GM12878 (cell line): ENCODE results near the gene DOHH. TPM values are rescaled to one million over a fixed set of nuclear protein-coding genes. Genes with fewer than 3 reads are reported as not detected.

Experiments
- ATAC-seq: fragments of 200-7000 bp; cut with Tn5 transposase; 3 replicates; pipeline ENCODE4 v1.9.1; 2020; ENCODE audit warnings: mild to moderate bottlenecking, moderate library complexity
- BruUV-seq: library from RNA; stranded (reverse); fragments of 400-500 nt; replicated peaks from 2 replicates; lab custom pipeline; 2021; lab: Mats Ljungman, UMichigan
- CTCF ChIA-PET: fragments of 300-600 bp; sonication (Branson Sonifier 250); formaldehyde crosslinking; extraction: SDS; loops from one replicate; lab custom pipeline; 2021; ENCODE audit warnings: inconsistent platforms; lab: Yijun Ruan, JAX
- POLR2A ChIA-PET: fragments of 350-600 bp; formaldehyde crosslinking; extraction: SDS; loops from one replicate; lab custom pipeline; 2021; ENCODE audit warnings: inconsistent platforms; lab: Charles Lee
- RAD21 ChIA-PET: fragments of 300-600 bp; sonication (Branson Sonifier 250); formaldehyde crosslinking; loops from one replicate; lab custom pipeline; 2023; ENCODE audit warnings: antibody characterized with exemption; ENCODE audit not compliant: unreplicated experiment; lab: Charles Lee
- SMC1A ChIA-PET: fragments of 300-600 bp; sonication (Branson Sonifier 250); formaldehyde crosslinking; loops from one replicate; lab custom pipeline; 2023; ENCODE audit not compliant: unreplicated experiment, uncharacterized antibody; lab: Charles Lee
- DNase-seq: peaks from one replicate; pipeline ENCODE4 v3.0.0-alpha.2; 2011; ENCODE audit warnings: low read depth, low spot score
- FAIRE-seq: peaks from 3 replicates; lab custom pipeline; 2011; peaks lifted over from hg19 to GRCh38; lab: Jason Lieb, UNC
- H2AFZ ChIP-seq: 2 replicates; pipeline ENCODE4 v1.6.0; 2011; ENCODE audit warnings: low read depth, low read length, control low read depth; ENCODE audit not compliant: control insufficient read depth
- H3K27ac ChIP-seq: 2 replicates; pipeline ENCODE4 v1.5.1; 2011; ENCODE audit warnings: control low read depth; ENCODE audit not compliant: control insufficient read depth, insufficient read depth
- H3K27me3 ChIP-seq, 2 experiments: replicated peaks in 1 of 2; 2 replicates each; pipeline versions ENCODE4 v1.6.0 to v1.6.1; 2011; ENCODE audit warnings: low read length in 1 of 2; ENCODE audit not compliant: control insufficient read depth in 2 of 2, insufficient read depth in 2 of 2
- H3K36me3 ChIP-seq, 2 experiments: 2 replicates each; pipeline ENCODE4 v1.5.1; 2011; ENCODE audit warnings: low read length in 1 of 2; ENCODE audit not compliant: control insufficient read depth in 2 of 2, insufficient read depth in 2 of 2
- H3K4me1 ChIP-seq: 2 replicates; pipeline ENCODE4 v1.6.1; 2011; ENCODE audit warnings: mild to moderate bottlenecking, low read length, moderate library complexity, mixed read lengths; ENCODE audit not compliant: control insufficient read depth, insufficient read depth
- H3K4me2 ChIP-seq: 2 replicates; pipeline ENCODE4 v1.6.0; 2011; ENCODE audit warnings: control low read depth; ENCODE audit not compliant: control insufficient read depth, insufficient read depth
- H3K4me3 ChIP-seq: fragments of 200-600 bp; sonication (generic); 2 replicates; pipeline ENCODE4 v1.5.1; 2016
- H3K79me2 ChIP-seq: 2 replicates; pipeline ENCODE4 v1.6.0; 2011; ENCODE audit warnings: low read length; ENCODE audit not compliant: control insufficient read depth, insufficient read depth
- H3K9ac ChIP-seq: 2 replicates; pipeline ENCODE4 v1.8.0; 2011; ENCODE audit warnings: low read length, control low read depth, mixed read lengths; ENCODE audit not compliant: control insufficient read depth, insufficient read depth
- H3K9me3 ChIP-seq: replicated peaks from 3 replicates; pipeline ENCODE4 v1.5.1; 2011; ENCODE audit warnings: mild to moderate bottlenecking, low read length; ENCODE audit not compliant: control insufficient read depth, insufficient read depth
- H4K20me1 ChIP-seq: 2 replicates; pipeline ENCODE4 v1.6.0; 2011; ENCODE audit not compliant: control insufficient read depth, insufficient read depth
- GATAD2B ChIP-seq: fragments of 450-650 bp; conservative IDR thresholded peaks from 2 replicates; pipeline ENCODE4 v1.6.1; 2017; ENCODE audit warnings: low read depth, mild to moderate bottlenecking, moderate library complexity
- MXI1 ChIP-seq: fragments of 150-350 bp; IDR thresholded peaks from 2 replicates; pipeline ENCODE4 v1.6.1; 2011; ENCODE audit warnings: low read depth, mild to moderate bottlenecking, inconsistent platforms, low read length, improper control_type of control experiment
- RELA ChIP-seq: fragments of 450-650 bp; IDR thresholded peaks from 2 replicates; pipeline ENCODE4 v1.8.0; 2014; ENCODE audit warnings: borderline replicate concordance; ENCODE audit not compliant: partially characterized antibody
- WGBS: methylation state at CpG from one replicate; pipeline ENCODE4 v1.1.6; 2016; ENCODE audit warnings: low lambda C conversion rate; ENCODE audit not compliant: insufficient replicate concordance, insufficient coverage; ENCODE audit errors: missing lambda C conversion rate; 5-methylcytosine and 5-hydroxymethylcytosine counted together
- in situ Hi-C: fragments of 300-500 bp; cut with MboI; formaldehyde crosslinking; loops from 9 replicates; pipeline ENCODE4 v1.14.3; 2018; ENCODE audit warnings: mixed read lengths
- intact Hi-C: fragments of 100-400 bp; cut with micrococcal nuclease; formaldehyde crosslinking; loops from one replicate; pipeline ENCODE4 v1.14.2; 2022; ENCODE audit not compliant: unreplicated experiment
- polyA plus RNA-seq, 11 experiments: library from polyadenylated mRNA; depleted of rRNA in 4 of 11; unstranded in 6 of 11; stranded (reverse) in 5 of 11; fragments of >200 nt; fragmentation: Nextera tagmentation in 4 of 11; fragmentation: Illumina TruSeq in 1 of 11; extraction: Ambion mirVana in 4 of 11; extraction: Trizol in 1 of 11; gene quantifications; 1 replicate in 1 of 11; 2 replicates in 10 of 11; pipeline versions ENCODE4 v1.2.1 to v1.2.3, GENCODE V29; 2011 to 2016; ENCODE audit warnings: inconsistent platforms in 2 of 11, missing spikeins in 2 of 11, low read depth in 1 of 11
- total RNA-seq, 4 experiments: library from RNA; depleted of rRNA in 3 of 4; stranded (reverse); fragments of >200 nt in 3 of 4; fragmentation: Illumina TruSeq in 1 of 4; extraction: Trizol in 1 of 4; gene quantifications; 2 replicates each; pipeline versions ENCODE4 v1.2.1 to v1.2.3, GENCODE V29; 2013 to 2021
- TF ChIP-seq, protein P1 (sequence below): fragments of 450-650 bp; IDR thresholded peaks from 2 replicates; pipeline ENCODE4 v1.6.1; 2014; ENCODE audit warnings: mild to moderate bottlenecking

Gene DOHH
- total and polyA plus RNA-seq, 10 of the 15 experiments (the other 5 are each of a cell fraction or from before 2014, with no cell fraction given): 0.11 to 28.6 (median 11.7) TPM

DNA sequence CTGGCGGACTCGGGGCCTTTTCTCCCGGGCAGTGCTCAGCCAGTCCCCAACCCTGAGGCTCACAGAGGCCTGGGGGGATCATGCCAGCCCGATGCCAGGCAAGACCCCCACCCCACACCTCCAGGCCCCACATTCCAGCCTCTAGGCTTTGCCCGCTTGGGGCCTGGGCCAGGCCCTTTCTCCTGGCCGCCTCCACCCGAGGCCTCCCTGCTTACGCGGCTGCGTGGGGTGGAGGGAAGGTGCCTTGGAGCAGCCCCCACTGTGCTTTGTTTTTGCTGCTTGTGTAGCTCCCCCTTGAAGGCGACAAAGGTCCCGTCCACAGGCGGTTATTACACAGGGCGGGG lies 58.5 kb downstream of the DOHH start:
- SMC1A ChIA-PET: interaction anchor here (1.0 kb wide), 1 partner anchor 10 kb away, joined by 4 read pairs; no protein-coding TSS in a partner anchor
- no peak overlapping the region for H3K9ac ChIP-seq
- no peak for FAIRE-seq
- CTCF ChIA-PET: interaction anchor here (1.0 kb wide), 1 partner anchor 13 kb away, joined by 3 read pairs; no protein-coding TSS in a partner anchor
- ATAC-seq: no peak
- no peaks in the 10 kb centered on the region for H3K4me1 ChIP-seq
- intact Hi-C loops (loop anchor here (5.0 kb wide), 1 partner anchor 115 kb away; no protein-coding TSS in a partner anchor), in situ Hi-C loops (no loop called here)
- peaks cover 15 to 22% of the 10 kb centered on the region in 2 experiments; a peak in 3 of 4 replicates for H3K36me3 ChIP-seq
- no peak overlapping the region for H3K27ac ChIP-seq
- no peak for TF ChIP-seq GATAD2B
- TF ChIP-seq, protein P1, sequence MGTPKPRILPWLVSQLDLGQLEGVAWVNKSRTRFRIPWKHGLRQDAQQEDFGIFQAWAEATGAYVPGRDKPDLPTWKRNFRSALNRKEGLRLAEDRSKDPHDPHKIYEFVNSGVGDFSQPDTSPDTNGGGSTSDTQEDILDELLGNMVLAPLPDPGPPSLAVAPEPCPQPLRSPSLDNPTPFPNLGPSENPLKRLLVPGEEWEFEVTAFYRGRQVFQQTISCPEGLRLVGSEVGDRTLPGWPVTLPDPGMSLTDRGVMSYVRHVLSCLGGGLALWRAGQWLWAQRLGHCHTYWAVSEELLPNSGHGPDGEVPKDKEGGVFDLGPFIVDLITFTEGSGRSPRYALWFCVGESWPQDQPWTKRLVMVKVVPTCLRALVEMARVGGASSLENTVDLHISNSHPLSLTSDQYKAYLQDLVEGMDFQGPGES: no peak
- TF ChIP-seq MXI1: no peak
- TF ChIP-seq RELA: no peak
- H2AFZ ChIP-seq: no peak overlapping the region
- RAD21 ChIA-PET: no interaction called here
- POLR2A ChIA-PET: no interaction called here
- no peaks in the 10 kb centered on the region for H3K79me2 ChIP-seq
- H3K9me3 ChIP-seq: no peaks in the 10 kb centered on the region
- 92% methylated on average over 14 of the region's 14 CpGs for WGBS
- H3K27me3 ChIP-seq: no peaks in the 10 kb centered on the region
- H3K4me2 ChIP-seq: no peak overlapping the region
- H3K4me3 ChIP-seq: no peak overlapping the region
- BruUV-seq: no TSS peak
- H4K20me1 ChIP-seq: no peaks in the 10 kb centered on the region
- no peak for DNase-seq
